ENCODE data around the gene MEMO1.

- TF ChIP-seq PREB (CRISPR knock-in tag; IDR thresholded peaks at IDR 0.05; ENCODE audit: borderline replicate concordance) (no peak), CTCF (IDR thresholded peaks at IDR 0.05) (no peak), ATF6 (CRISPR knock-in tag; IDR thresholded peaks at IDR 0.05) (no peak), NFE2L1 (CRISPR knock-in tag; IDR thresholded peaks at IDR 0.05) (no peak), ATF3 (CRISPR knock-in tag; conservative IDR thresholded peaks at IDR 0.05) (no peak)
Measured at GRCh38 chr2:31935370-31935769, 75.4 kb downstream of the MEMO1 start.

Data from WTC11 (cell line).